ENCODE data around the gene TRRAP.

Gene TRRAP

GRCh38 chr7:98911916-98912315 is 33.6 kb downstream of the TRRAP start:
- H3K4me3 ChIP-seq (ENCODE audit: low read length), result no peak overlapping the region
- DNase-seq (ENCODE audit: low read depth), result no peak
- TF ChIP-seq CTCF (conservative IDR thresholded peaks at IDR 0.05; ENCODE audit: low read length), result no peak

DNA sequence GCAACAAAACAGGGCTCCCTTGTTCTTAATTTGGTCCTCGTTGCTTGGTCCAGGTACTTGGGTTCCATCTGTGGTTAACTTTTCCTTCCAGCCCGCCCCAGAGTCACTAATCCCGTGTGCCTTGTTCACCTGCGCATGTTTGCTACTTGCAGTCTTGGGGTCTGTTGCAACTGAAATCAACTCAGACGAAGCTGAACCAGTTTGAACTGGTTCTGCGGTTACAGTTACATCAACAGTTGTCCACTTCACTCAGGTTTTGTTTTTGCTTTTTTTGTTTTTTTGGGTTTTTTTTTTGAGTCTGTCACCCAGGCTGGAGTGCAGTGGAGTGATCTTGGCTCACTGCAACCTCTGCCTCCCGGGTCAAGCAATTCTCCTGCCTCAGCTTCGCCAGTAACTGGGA is 34.7 kb downstream of the TRRAP start:
- DNase-seq (ENCODE audit: low read depth), result no peak
- TF ChIP-seq CTCF (conservative IDR thresholded peaks at IDR 0.05; ENCODE audit: low read length), result no peak
- no peak overlapping the region for H3K4me3 ChIP-seq (ENCODE audit: low read length)

GRCh38 chr7:98913612-98914011 is 35.3 kb downstream of the TRRAP start:
- peak; percentile 20 for DNase-seq (ENCODE audit: low read depth)
- H3K4me3 ChIP-seq (ENCODE audit: low read length), result no peak overlapping the region
- peak; percentile 21; the same call in 1 of the 2 replicates for TF ChIP-seq CTCF (conservative IDR thresholded peaks at IDR 0.05; ENCODE audit: low read length)

DNA sequence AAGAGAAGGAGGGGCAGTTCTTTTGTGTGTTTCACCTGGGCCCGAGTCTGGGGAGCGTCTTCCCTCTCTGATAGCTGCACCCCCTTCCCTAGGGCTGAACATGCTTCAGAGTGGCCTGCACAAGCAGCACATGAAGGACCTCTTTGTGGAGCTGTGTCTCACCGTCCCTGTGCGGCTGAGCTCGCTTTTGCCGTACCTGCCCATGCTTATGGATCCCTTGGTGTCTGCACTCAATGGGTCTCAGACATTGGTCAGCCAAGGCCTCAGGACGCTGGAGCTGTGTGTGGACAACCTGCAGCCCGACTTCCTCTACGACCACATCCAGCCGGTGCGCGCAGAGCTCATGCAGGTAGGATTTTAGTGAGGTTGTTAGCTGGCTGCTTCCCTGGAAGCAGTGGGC is 39.0 kb downstream of the TRRAP start:
- DNase-seq (ENCODE audit: low read depth), result no peak
- no peak overlapping the region for H3K4me3 ChIP-seq (ENCODE audit: low read length)
- TF ChIP-seq CTCF (conservative IDR thresholded peaks at IDR 0.05; ENCODE audit: low read length), result no peak

- no peak for DNase-seq (ENCODE audit: low read depth)
- peak; percentile 7 for TF ChIP-seq CTCF (conservative IDR thresholded peaks at IDR 0.05; ENCODE audit: low read length)
- no peak overlapping the region for H3K4me3 ChIP-seq (ENCODE audit: low read length)
Measured at GRCh38 chr7:98921608-98922372, 43.5 kb downstream of the TRRAP start.

DNA sequence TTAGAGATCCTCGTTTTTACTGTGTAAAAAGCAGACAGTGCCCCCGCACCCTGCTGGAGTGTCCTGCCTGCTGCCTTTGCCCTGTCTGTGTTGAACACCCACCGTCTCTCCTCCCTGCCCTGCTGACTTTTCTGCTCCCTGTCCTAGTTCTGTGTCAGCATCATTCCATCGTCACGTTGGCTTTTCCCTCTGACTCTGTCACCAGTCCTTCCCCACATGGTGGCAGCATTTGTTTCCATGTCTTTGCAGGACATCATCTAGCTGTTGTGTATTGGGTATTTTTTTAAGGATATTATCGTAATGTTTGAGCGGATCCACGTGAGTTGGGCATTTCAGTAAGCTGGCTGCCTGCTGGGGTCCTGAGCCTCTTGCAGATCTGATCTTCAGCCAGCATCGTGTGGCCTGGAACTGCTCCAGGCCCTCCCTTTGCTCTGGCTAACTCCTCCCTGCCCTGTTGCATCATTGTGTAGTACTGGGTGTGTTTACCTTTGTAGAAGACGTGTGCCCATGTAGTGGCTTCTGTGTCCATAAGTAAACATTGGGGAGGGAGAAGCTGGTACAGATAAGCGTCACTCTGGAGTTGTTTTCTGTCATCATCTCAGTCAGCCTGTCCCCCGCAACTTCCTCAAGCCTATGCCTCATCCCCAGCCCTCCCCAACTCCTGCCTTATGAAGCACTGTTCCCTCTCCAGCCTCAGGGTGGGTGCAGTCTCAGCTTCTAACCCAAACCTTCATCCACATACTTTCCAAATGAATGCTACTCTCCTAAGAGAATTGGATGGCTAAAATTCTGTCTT is 44.3 kb downstream of the TRRAP start:
- TF ChIP-seq CTCF (conservative IDR thresholded peaks at IDR 0.05; ENCODE audit: low read length), result peak; percentile 43
- DNase-seq (ENCODE audit: low read depth), result peak; percentile 74
- H3K4me3 ChIP-seq (ENCODE audit: low read length), result no peak overlapping the region

DNA sequence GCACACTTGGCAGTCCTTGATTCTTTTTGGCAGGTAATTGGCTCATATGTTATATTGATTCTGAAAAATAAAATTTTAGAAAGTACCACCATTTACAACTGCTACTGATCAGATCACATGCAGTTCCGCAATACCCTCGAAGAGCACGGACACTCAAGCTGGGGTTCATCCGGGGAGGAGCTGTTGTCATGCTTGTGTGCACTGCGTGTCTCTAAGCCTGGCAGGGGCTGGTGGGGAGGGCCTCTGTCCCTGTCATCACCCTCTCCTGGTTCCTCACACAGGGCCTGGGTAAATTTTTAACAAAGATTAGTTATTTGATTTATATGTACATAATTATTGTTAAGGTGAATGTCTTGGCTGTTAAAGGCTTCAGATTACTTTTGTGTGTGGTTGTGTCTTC is 45.2 kb downstream of the TRRAP start:
- no peak overlapping the region for H3K4me3 ChIP-seq (ENCODE audit: low read length)
- no peak for DNase-seq (ENCODE audit: low read depth)
- TF ChIP-seq CTCF (conservative IDR thresholded peaks at IDR 0.05; ENCODE audit: low read length), result no peak
